Fibroblast of skin of right quadriceps (primary cell): Measurements from ENCODE around the gene HSPH1.
A peak's percentile ranks its signal among the peaks of the same experiment; 100 is the strongest.
"Not testable (repeated sequence)": the region's sequence is repeated elsewhere in the genome, so short reads cannot be mapped to it uniquely, and the experiment has no call there.

Experiments used
- DNase-seq: peaks from one replicate; pipeline ENCODE4 v3.0.0-alpha.2; 2013

Gene HSPH1

GRCh38 chr13:31161557-31162150, at the start of gene HSPH1:
HSPH1 (minus strand) TSS chr13:31161904; CDS start chr13:31161582, 322 bp downstream.
- DNase-seq = peak; percentile 98

GRCh38 chr13:31209841-31210210, 48.1 kb upstream of the HSPH1 start:
- no peak for DNase-seq

- DNase-seq = peak; percentile 71
Measured at GRCh38 chr13:31209172-31209840, 47.6 kb upstream of the HSPH1 start.

GRCh38 chr13:31208559-31209122, 46.9 kb upstream of the HSPH1 start:
- DNase-seq = no peak

- peak; percentile 73 for DNase-seq
Measured at GRCh38 chr13:31207661-31208552, 46.2 kb upstream of the HSPH1 start.

- DNase-seq = peak; percentile 79
Measured at GRCh38 chr13:31204592-31204991, 42.9 kb upstream of the HSPH1 start.

- DNase-seq = peak; percentile 65
Measured at GRCh38 chr13:31201341-31202031, 39.8 kb upstream of the HSPH1 start.

GRCh38 chr13:31200637-31200971, 38.9 kb upstream of the HSPH1 start:
- no peak for DNase-seq

GRCh38 chr13:31199849-31200636, 38.3 kb upstream of the HSPH1 start, which contains the start of gene B3GLCT:
B3GLCT (plus strand) TSS chr13:31199975; CDS start chr13:31200085, 110 bp downstream.
- peak; percentile 72 for DNase-seq

GRCh38 chr13:31199527-31199848, 37.8 kb upstream of the HSPH1 start:
- no peak for DNase-seq

- DNase-seq = no peak
Measured at GRCh38 chr13:31198519-31198918, 36.8 kb upstream of the HSPH1 start.

- no peak for DNase-seq
Measured at GRCh38 chr13:31196992-31197391, 35.3 kb upstream of the HSPH1 start.

GRCh38 chr13:31195616-31196015, 33.9 kb upstream of the HSPH1 start:
- no peak for DNase-seq

- DNase-seq = no peak
Measured at GRCh38 chr13:31192306-31192705, 30.6 kb upstream of the HSPH1 start.

GRCh38 chr13:31191748-31192147, 30.0 kb upstream of the HSPH1 start:
- DNase-seq = no peak

GRCh38 chr13:31184981-31185645, 23.4 kb upstream of the HSPH1 start:
- DNase-seq = no peak

- no peak for DNase-seq
Measured at GRCh38 chr13:31184451-31184850, 22.7 kb upstream of the HSPH1 start.

- no peak for DNase-seq
Measured at GRCh38 chr13:31182987-31183386, 21.3 kb upstream of the HSPH1 start.

- DNase-seq = no peak
Measured at GRCh38 chr13:31179754-31180153, 18.1 kb upstream of the HSPH1 start.

- no peak for DNase-seq
Measured at GRCh38 chr13:31179241-31179640, 17.5 kb upstream of the HSPH1 start.

GRCh38 chr13:31177813-31178495, 16.2 kb upstream of the HSPH1 start:
- not testable (repeated sequence) for DNase-seq
